Measurements from ENCODE around the gene HSD11B2.

HSD11B2 gene

GRCh38 chr16:67396159-67397035, 34.5 kb upstream of the HSD11B2 start:
- DNase-seq (ENCODE audit: low read depth), result peak; percentile 50

GRCh38 chr16:67397036-67397801, 33.7 kb upstream of the HSD11B2 start:
- DNase-seq (ENCODE audit: low read depth), result no peak

- DNase-seq (ENCODE audit: low read depth), result no peak
These were observed 32.9 kb upstream of the HSD11B2 start for GRCh38 chr16:67397812-67398545.

GRCh38 chr16:67398546-67399217, 32.2 kb upstream of the HSD11B2 start:
- no peak for DNase-seq (ENCODE audit: low read depth)

- no peak for DNase-seq (ENCODE audit: low read depth)
These were observed 31.6 kb upstream of the HSD11B2 start for GRCh38 chr16:67399218-67399733.

- DNase-seq (ENCODE audit: low read depth), result no peak
These were observed 30.9 kb upstream of the HSD11B2 start for GRCh38 chr16:67399749-67400704.

GRCh38 chr16:67400901-67401300, 30.0 kb upstream of the HSD11B2 start:
- no peak for DNase-seq (ENCODE audit: low read depth)

GRCh38 chr16:67403976-67404555, 26.9 kb upstream of the HSD11B2 start:
- DNase-seq (ENCODE audit: low read depth), result no peak

GRCh38 chr16:67404740-67405226, 26.1 kb upstream of the HSD11B2 start:
- DNase-seq (ENCODE audit: low read depth), result no peak

- DNase-seq (ENCODE audit: low read depth), result no peak
These were observed 25.6 kb upstream of the HSD11B2 start for GRCh38 chr16:67405336-67405735.

GRCh38 chr16:67406111-67406971, 24.6 kb upstream of the HSD11B2 start:
- peak; percentile 78 for DNase-seq (ENCODE audit: low read depth)

GRCh38 chr16:67407176-67407787, 23.6 kb upstream of the HSD11B2 start:
- DNase-seq (ENCODE audit: low read depth), result no peak

GRCh38 chr16:67407788-67408452, 23.0 kb upstream of the HSD11B2 start:
- no peak for DNase-seq (ENCODE audit: low read depth)

- no peak for DNase-seq (ENCODE audit: low read depth)
These were observed 21.3 kb upstream of the HSD11B2 start for GRCh38 chr16:67409631-67410030.

GRCh38 chr16:67411339-67411738, 19.6 kb upstream of the HSD11B2 start:
- no peak for DNase-seq (ENCODE audit: low read depth)

GRCh38 chr16:67412294-67412693, 18.6 kb upstream of the HSD11B2 start:
- DNase-seq (ENCODE audit: low read depth), result no peak

GRCh38 chr16:67413978-67414911, 16.7 kb upstream of the HSD11B2 start:
- DNase-seq (ENCODE audit: low read depth), result no peak
